C1 segment of cervical spinal cord (tissue), 14 donors: ENCODE data around the gene RNF40.

Experiments used
- DNase-seq, 14 donors: peaks; one replicate each; lab custom pipeline; 2025; lab: John Stamatoyannopoulos, UW

Gene RNF40

DNA sequence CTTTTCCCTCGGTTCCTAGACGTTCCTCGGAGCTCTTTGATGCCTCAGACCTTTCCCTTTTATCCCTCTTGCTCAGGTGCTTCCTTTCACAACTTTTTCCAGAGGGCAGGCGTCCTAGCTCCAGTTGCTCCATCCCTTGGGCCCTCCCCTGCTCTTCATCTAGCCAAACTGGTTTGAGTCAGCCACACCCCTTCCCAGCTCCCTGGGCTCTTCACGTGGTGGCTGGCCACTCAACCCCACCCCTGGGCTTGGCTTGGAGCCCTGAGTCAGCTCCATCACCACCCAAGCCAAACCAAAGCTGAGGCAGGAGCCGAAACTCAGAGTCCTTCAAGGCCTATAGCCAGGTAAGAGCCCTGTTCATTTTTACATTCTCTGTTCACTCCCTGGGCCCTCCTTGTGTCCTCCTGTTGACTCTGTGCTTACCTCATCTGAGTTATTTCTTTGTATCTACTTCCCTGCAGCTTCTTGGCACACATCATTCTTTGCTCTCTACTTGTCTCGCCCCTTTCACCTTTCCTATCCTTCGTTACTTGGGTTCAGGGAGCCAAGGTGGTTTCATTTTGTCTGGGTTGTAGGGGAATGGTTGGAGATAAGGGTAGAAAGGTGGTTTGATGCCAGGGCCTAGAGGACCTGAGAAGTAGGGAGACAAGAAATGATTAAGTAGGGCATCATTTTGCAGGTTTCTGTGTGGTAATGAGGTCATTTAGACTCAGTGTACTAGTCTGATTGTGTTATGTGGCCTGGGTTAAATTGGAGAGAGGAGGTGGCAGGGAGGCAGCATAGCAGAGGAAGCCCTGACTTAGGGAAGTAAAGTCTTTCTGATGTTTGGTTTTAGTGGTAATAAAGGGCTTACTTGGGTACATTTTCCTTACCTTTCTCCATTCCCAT, 21.5 kb upstream of the RNF40 start:
- DNase-seq = peak in 3 of 14 donors; percentile 9 to 63 (median 18)

DNA sequence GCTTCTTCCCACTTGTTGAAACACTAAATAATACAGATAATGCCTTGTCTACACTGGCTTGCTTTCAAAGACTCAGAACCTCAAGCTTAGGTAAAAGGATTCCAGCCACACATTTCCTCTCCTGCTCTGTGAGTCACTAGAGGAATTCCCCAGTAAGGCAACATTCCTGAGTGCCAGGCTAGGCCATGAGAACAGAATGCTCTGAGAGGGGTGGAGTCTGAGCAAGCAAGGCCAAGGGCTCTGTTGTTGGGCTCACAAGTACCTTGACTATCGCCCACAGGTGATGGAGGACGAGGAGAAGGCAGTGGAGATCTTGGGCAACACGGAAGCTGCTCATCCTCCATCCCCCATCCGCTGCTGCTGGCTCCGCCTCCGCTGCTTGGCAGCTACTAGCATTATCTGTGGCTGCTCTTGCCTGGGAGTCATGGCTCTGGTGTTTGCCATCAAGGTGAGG, 20.6 kb upstream of the RNF40 start:
- DNase-seq = no peak

DNA sequence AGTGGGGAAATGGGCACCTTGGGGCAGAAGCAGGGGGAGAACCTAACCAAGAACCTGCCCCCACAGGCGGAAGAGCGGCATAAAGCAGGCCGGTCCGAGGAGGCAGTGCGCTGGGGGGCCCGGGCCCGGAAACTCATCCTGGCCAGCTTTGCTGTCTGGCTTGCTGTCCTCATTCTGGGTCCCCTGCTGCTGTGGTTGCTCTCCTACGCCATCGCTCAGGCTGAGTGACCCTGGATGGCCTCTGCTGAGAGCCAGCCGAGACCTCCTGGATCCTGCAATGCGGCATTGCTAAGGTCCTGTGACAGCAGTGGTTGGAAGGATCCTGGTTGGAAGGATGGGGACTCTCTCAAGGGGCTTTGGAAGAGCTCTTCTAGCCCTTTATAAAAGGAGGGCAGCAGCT, 18.4 kb upstream of the RNF40 start:
- no peak for DNase-seq

DNA sequence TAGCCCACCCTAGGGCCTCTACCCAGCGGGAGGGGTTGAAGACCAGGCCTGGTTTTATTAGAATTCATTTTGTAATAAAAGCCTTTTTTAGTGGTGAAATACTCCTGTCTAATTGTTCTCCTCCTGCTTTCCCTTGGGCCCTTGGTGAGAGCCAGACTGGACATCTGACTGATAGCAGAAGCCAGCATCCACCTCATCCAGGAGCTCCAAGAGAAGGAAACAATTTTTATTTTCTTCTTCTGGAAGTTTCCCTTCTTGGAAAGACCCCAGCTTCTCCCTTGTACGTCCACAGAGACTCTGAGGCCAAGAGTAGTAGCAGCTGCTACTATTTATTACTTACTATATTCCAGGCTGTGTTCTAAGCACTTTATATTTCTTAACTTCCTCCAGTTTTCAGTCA, 17.9 kb upstream of the RNF40 start:
- DNase-seq = no peak

DNA sequence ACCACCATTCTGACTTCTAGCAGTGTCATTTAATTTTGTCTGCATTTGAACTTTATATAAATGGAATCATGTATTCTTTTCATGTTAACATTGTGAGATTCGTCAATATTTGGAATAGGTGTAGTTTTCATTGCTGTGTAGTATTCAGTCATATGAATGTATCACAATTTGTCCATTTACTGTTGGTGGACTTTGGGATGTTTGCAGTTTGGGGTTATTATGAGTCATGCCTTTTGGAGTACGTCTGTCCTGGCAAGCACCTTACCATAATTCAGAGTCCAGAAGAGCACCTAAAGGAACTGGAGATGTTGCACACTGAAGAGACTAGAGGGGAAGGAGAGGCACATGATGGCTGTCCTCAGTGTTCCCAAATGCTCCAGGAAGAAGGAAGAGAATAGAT, 17.0 kb upstream of the RNF40 start:
- no peak for DNase-seq

DNA sequence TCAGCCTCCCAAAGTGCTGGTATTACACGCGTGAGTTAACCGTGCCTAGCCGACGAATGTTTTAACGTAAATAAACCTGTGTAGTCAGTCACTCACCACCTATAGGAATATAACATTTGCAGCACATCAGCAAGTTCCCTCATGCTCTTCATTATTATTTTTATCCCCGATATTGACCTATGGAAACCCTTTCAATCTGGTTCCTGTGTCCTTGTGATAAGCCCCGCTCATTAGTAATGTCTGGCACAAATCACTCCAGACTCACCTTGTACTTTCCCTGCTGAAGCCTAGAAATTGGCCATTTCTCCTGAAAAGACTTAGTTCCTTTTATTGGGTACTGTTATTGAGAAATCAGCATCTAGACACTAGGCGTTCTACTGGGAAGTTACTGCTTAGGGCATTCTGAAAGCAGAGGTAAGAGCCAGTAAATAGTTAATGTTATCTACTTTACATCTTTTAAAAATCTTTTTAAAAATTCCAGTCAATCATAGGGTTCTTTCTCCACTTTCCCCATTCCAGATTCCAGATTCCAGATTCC, 15.4 kb upstream of the RNF40 start:
- no peak for DNase-seq

DNA sequence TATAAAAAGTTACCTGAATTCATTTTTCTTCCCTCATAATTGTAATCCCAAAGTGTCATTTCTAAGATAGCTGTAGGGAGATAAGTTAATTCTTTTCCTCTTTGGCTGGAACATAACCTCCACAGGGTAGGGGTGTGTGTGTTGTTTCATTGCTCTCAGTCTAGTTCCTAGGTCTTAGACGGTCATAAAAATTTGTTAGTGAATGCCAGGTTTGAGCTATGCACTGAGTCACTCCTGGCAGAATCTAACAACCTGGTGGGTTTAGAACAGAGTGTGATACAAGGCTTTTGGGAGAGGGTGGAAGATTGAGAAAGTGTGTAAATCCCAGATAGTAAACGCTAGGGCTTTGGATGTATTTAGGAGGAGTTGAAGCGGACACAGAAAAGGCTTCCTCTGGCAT, 14.8 kb upstream of the RNF40 start:
- DNase-seq = no peak

DNA sequence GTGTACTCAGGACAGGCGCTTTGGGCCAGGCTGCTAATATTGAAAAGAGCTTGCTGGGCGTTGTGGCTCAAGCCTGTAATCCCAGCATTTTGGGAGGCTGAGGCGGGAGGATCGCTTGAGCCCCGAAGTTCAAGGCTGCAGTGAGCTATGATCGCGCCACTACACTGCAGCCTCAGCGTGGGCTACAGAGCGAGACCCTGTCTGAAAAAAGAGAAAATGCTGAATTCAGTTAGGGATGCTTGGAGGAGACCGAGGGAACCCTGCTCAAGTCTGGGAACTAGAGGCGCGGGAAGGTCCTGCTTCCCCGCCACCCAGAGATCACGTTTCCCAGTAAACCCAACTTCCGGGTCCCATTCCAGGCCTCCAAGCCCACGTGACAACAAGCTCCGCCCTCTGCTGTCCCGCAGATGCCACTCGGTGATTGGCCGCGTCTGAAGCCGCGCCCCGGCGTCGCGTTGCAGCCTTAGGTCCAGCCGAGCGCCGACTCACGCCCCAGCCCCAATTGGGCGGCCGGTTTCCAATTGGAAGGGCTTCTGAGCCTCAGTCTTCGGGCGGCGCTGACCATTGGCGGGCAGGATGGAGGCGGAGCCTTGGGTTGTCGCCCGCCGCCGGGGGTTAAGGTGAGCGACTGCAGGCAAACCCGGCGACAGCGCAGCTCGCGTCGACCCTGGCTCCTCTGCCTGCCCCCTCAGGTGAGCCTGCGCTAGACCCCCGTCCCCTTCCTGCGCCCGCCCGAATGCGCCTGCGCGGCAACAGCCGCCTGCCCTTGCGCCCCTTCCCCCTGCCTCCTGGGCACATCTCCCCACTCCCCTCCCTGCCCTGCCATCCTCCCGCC, 14.1 kb upstream of the RNF40 start, which contains the start of gene PHKG2:
Gene PHKG2 (plus strand): TSS at position 627 of the 835 bp plus-strand sequence. CDS start 396 bp downstream, outside the sequence.
- peak; percentile 81 to 98 (median 96) for DNase-seq

DNA sequence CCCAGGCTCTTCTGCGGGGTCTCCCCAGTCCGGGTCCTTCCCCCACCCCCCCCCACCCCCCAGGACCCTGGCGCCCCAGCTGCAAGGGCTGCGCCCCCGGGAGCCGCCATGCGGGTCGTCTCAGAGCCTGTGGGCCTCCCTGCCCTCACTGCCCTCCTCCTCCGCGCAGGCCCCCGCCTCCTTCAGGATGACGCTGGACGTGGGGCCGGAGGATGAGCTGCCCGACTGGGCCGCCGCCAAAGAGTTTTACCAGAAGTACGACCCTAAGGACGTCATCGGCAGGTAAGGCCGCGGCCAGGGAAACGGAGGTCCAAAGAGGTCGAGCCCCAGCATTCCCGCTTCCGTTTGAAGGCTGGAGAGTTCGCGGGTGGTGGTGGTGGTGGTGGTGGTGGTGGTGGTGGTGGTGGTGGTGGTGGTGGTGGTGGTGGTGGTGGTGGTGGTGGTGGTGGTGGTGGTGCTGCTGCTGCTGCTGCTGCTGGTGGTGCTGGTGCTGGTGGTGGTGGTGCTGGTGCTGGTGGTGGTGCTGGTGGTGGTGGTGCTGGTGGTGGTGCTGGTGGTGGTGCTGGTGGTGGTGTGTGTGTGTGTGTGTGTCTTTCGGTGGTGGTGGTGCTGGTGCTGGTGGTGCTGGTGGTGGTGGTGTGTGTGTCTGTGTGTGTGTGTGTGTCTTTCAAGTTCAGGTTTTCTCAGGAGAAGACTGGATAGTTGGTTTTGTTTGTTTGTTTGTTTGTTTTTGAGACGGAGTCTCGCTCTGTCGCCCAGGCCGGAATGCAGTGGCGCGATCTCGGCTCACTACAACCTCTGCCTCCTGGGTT, 13.3 kb upstream of the RNF40 start:
- DNase-seq = peak in 1 of 14 donors; percentile 55

DNA sequence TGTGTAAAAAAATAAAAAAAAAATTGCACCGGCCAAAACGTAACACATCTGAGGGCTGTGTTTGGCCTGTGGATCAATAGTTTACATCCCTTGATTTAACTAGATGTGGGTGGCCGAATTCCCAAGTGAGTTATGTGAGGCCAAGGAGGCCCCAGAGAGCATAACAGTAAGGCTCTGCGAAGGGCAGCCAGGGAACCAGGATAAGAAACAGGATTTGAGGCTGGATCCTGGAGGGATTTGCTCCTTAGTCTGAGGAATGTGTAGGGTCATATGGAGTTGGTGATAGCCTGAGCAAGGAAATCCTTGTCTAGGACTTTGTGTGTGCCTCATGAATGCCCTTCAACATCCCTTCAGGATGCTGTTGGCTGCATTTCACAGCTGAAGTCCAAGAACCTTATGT, 11.9 kb upstream of the RNF40 start:
- DNase-seq = no peak

DNA sequence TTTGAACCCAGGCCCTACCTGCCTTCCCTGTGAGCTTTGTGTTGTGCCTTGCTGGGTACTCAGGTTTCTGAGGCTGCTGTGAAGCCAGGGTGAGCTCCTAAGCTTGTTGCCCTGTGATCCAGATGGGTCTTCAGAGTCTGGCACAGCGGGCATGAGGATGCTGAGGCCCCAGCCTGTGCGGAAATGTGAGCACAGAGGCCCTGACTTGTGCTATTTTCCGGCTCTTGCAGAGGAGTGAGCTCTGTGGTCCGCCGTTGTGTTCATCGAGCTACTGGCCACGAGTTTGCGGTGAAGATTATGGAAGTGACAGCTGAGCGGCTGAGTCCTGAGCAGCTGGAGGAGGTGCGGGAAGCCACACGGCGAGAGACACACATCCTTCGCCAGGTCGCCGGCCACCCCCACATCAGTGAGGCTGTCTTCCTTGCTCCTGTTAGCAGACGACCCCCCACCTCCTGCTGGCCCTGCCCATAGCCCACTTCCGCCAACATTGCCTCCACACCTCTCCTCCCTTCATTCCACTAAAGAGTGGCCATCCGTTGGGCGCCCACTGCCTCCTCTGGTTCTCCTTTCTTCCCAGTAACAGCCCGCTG, 11.2 kb upstream of the RNF40 start:
- no peak for DNase-seq

DNA sequence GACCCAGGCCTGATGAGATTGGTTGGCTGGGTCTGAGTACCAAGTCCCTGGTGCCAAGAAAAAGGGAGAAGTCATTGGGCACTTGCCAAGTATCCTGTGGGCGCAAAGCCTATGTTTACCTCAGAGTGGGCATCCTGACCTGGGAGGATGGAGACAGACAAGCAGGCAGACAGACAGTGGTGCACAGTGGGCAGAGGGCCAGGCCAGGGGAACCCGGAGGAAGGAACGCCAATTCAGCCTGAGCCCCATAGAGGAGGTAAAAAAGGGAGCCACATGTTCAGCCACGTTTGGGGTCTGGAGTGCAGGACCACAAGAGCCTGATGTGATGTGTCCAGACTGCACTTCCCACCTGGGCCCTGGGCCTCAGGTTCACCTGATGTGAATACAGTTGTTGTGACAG, 8.5 kb upstream of the RNF40 start:
- DNase-seq = no peak

DNA sequence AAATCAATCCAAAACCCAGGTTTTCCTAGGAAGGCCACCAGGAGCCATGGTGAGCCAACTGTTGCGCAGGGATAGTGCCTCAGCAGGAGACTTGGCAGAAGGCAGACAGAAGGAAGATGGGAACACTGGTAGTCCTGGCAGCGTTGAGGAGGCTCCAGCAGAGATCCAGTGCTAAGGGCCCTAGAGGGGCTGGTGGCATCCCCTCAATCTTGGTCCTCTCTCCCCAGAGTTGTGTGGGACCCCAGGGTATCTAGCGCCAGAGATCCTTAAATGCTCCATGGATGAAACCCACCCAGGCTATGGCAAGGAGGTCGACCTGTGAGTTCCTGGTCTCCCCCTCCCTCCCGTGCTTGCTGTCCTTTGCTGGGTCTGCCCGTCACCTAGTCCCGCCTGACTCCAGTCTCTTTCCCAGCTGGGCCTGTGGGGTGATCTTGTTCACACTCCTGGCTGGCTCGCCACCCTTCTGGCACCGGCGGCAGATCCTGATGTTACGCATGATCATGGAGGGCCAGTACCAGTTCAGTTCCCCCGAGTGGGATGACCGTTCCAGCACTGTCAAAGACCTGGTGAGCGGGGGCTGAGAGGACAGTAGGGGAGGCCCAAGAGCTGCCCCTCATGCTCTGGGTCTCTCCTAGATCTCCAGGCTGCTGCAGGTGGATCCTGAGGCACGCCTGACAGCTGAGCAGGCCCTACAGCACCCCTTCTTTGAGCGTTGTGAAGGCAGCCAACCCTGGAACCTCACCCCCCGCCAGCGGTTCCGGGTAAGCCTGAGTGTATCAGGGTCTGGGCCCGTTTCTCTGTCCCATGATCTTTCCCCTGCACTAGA, 6.0 kb upstream of the RNF40 start:
- DNase-seq = no peak

DNA sequence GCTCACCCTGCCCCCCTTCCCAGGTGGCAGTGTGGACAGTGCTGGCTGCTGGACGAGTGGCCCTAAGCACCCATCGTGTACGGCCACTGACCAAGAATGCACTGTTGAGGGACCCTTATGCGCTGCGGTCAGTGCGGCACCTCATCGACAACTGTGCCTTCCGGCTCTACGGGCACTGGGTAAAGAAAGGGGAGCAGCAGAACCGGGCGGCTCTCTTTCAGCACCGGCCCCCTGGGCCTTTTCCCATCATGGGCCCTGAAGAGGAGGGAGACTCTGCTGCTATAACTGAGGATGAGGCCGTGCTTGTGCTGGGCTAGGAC, 5.4 kb upstream of the RNF40 start:
- no peak for DNase-seq

DNA sequence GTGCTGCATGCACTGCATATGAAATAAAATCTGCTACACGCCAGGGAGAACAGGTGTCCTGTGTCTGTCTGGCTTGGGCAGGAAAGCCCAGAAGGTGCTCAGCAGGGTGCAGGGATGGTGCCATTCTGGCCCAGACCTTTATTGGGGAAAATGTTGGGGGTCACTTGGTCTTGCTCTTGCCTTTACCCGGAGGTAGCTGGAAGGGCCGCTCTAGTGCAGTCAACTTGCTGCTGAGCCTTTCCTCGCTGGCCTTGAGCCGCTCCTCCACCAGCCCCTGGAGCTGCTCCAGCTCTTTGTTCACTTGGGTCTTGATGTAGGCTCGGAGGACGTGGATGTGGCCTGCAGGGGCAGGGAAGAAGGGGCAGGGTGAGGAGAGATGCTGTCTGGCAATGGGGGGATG, 4.8 kb upstream of the RNF40 start:
- DNase-seq = peak in 1 of 14 donors; percentile 52

DNA sequence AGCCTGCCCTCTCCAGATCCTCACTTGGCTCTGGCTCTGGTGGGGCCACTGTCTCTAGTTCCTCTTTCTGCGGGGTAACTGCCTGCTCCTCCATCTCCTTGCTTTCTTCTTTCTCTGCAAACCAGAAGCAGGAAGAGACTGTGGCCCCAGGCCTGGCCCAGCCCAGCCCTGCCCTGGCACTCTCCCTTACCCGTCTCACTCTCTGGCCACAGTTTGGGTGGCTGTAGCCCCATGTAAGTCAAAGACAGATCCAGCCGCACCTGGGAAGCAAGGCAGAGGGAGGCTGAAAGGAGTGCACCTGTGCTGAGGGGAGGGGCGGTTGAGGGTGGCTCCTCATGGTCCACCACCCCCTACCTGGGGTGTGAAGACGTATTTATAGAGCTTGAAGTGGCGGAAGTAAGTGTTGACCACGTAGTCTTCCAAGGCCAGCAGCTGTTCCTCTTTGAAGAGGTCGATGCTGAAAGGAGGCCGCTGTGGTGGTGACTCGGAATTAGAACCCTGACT, 3.1 kb upstream of the RNF40 start:
- DNase-seq = peak in 4 of 14 donors; percentile 10 to 26 (median 16)

DNA sequence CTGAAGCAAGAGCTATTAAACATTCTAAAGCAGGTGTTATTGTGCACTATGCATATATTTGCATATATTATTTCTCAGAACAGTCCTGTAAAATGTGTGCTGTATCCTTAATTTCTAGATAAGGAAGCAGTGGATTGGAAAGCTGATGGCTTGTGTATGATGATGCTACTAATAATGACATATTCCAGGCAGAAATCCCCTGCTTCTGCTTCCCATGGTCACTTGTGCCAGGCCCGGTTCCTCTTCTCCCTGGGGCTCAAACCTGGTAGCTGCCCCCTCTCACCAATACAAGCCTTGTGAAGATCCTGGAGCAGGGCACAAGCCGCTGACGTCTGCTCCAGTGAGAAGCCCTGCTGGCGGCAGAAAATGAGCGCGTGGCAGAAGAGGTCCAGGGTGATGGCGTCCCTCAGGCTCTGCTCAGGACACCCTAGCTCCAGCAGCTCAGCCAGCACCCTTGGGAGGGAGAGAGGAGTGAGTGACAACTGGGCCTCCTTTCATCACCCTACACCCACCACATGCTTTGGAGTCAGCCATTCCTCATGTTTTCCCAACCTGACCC, 2.0 kb upstream of the RNF40 start:
- DNase-seq = no peak

DNA sequence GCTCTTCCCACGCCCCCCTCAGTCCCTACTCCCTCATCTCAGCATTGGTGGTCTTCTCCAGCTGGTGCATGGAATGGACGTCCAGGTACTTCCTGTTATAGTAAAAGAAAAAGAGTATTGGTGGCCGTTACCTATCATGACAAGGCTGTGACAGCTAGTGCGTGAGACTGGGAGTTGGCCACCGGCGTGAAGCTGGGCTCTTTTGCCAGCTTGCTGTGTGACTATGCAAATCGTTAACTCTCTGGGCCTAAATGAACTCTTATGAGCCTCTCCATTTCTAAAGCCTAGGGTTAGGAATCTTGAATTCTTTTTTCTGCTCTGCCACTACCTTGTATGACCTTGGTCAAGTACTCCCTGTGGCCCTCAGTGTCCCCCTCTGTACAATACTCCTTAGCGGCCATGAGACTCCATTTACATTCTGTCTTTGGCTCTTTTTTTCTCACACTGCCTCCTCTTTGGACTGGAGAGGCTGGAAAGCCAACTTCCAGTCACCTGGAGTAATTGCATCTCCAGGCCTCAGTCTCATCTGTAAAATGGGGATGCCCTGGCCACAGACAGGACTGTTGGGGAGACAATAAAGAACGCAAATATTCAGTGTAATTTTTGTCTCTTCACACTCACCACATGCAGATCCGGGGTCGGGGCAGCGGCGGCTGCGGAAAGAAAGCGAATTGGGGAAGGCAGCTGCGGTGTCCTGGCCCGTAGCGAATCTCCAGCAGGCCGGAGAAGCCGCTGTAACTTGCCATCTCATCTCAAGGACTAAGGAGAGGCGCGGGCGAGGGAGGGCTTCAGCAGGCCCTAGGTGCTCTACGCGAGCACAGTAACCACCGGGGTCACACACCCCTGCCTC, 1.3 kb upstream of the RNF40 start:
- DNase-seq = no peak
